GM12878 (cell line): Measurements from ENCODE around the gene IRF4.

Experiments used
- ASH2L ChIP-seq: fragments of 300-600, 200-600 bp; sonication (generic); IDR thresholded peaks from 2 replicates; pipeline ENCODE4 v1.6.1; 2017; ENCODE audit warnings: low read depth, mild to moderate bottlenecking, borderline replicate concordance
- CEBPB ChIP-seq, 2 experiments: fragments of 150-350 bp in 1 of 2; IDR thresholded peaks; 2 replicates each; pipeline ENCODE4 v1.6.1; 2012 to 2014; ENCODE audit warnings: low read depth in 2 of 2, low read length in 2 of 2, borderline replicate concordance in 1 of 2, inconsistent platforms in 1 of 2
- CHD1 ChIP-seq: IDR thresholded peaks from 2 replicates; pipeline ENCODE4 v1.6.1; 2012; ENCODE audit warnings: low read depth, low read length, improper control_type of control experiment
- CHD4 ChIP-seq: fragments of 200-600 bp; sonication (generic); IDR thresholded peaks from 2 replicates; pipeline ENCODE4 v1.6.1; 2016; ENCODE audit warnings: mild to moderate bottlenecking
- CTCF ChIP-seq, 3 experiments: IDR thresholded peaks in 2 of 3; conservative IDR thresholded peaks in 1 of 3; 2 replicates each; pipeline ENCODE4 v1.5.1; 2011; ENCODE audit warnings: low read depth in 3 of 3, low read length in 3 of 3, mild to moderate bottlenecking in 3 of 3, control low read depth in 2 of 3, moderate library complexity in 2 of 3, inconsistent platforms in 1 of 3, mixed read lengths in 1 of 3; ENCODE audit not compliant: control insufficient read depth in 2 of 3, insufficient read depth in 1 of 3; ENCODE audit errors: extremely low read depth in 1 of 3
- HDGF ChIP-seq: fragments of 450-650 bp; IDR thresholded peaks from 2 replicates; pipeline ENCODE4 v1.6.1; 2016; ENCODE audit warnings: antibody characterized with exemption
- MAX ChIP-seq: IDR thresholded peaks from 2 replicates; pipeline ENCODE4 v1.6.1; 2012; ENCODE audit warnings: low read depth, low read length, improper control_type of control experiment
- MXI1 ChIP-seq: fragments of 150-350 bp; IDR thresholded peaks from 2 replicates; pipeline ENCODE4 v1.6.1; 2011; ENCODE audit warnings: low read depth, mild to moderate bottlenecking, inconsistent platforms, low read length, improper control_type of control experiment
- NRF1 ChIP-seq: conservative IDR thresholded peaks from 2 replicates; pipeline ENCODE4 v1.6.1; 2011; ENCODE audit warnings: mild to moderate bottlenecking, low read depth, low read length, improper control_type of control experiment
- PAX8 ChIP-seq: fragments of 450-650 bp; IDR thresholded peaks from 2 replicates; pipeline ENCODE4 v1.6.1; 2017; ENCODE audit warnings: mild to moderate bottlenecking, moderate library complexity
- PBX3 ChIP-seq: IDR thresholded peaks from 2 replicates; pipeline ENCODE4 v1.6.1; 2011; ENCODE audit warnings: mild to moderate bottlenecking, low read depth, low read length, moderate library complexity; ENCODE audit not compliant: insufficient replicate concordance
- POLR2A ChIP-seq: IDR thresholded peaks from 2 replicates; pipeline ENCODE4 v1.6.1; 2011; ENCODE audit warnings: low read depth, mild to moderate bottlenecking, low read length
- TF ChIP-seq, protein P1 (sequence below): fragments of 450-650 bp; IDR thresholded peaks from 2 replicates; pipeline ENCODE4 v1.6.1; 2016; ENCODE audit warnings: mild to moderate bottlenecking, moderate library complexity, borderline replicate concordance
- TF ChIP-seq, protein P2 (sequence below): fragments of 450-650 bp; IDR thresholded peaks from 2 replicates; pipeline ENCODE4 v1.6.1; 2014; ENCODE audit warnings: mild to moderate bottlenecking

- no peak for TF ChIP-seq CTCF (IDR thresholded peaks at IDR 0.05 in 2 of 3, conservative IDR thresholded peaks at IDR 0.05 in 1 of 3; ENCODE audit: control insufficient read depth in 2 of 3, extremely low read depth in 1 of 3, insufficient read depth in 1 of 3, low read depth in 3 of 3, low read length in 3 of 3)
- no peak for TF ChIP-seq POLR2A
- TF ChIP-seq PAX8 = no peak
- TF ChIP-seq MAX = no peak
- TF ChIP-seq, protein P1, sequence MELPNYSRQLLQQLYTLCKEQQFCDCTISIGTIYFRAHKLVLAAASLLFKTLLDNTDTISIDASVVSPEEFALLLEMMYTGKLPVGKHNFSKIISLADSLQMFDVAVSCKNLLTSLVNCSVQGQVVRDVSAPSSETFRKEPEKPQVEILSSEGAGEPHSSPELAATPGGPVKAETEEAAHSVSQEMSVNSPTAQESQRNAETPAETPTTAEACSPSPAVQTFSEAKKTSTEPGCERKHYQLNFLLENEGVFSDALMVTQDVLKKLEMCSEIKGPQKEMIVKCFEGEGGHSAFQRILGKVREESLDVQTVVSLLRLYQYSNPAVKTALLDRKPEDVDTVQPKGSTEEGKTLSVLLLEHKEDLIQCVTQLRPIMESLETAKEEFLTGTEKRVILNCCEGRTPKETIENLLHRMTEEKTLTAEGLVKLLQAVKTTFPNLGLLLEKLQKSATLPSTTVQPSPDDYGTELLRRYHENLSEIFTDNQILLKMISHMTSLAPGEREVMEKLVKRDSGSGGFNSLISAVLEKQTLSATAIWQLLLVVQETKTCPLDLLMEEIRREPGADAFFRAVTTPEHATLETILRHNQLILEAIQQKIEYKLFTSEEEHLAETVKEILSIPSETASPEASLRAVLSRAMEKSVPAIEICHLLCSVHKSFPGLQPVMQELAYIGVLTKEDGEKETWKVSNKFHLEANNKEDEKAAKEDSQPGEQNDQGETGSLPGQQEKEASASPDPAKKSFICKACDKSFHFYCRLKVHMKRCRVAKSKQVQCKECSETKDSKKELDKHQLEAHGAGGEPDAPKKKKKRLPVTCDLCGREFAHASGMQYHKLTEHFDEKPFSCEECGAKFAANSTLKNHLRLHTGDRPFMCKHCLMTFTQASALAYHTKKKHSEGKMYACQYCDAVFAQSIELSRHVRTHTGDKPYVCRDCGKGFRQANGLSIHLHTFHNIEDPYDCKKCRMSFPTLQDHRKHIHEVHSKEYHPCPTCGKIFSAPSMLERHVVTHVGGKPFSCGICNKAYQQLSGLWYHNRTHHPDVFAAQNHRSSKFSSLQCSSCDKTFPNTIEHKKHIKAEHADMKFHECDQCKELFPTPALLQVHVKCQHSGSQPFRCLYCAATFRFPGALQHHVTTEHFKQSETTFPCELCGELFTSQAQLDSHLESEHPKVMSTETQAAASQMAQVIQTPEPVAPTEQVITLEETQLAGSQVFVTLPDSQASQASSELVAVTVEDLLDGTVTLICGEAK = no peak
- no peak for TF ChIP-seq PBX3
- no peak for TF ChIP-seq ASH2L
- TF ChIP-seq CHD4 = no peak
- TF ChIP-seq CHD1 = no peak
- no peak for TF ChIP-seq MXI1
- no peak for TF ChIP-seq CEBPB (IDR thresholded peaks at IDR 0.05; ENCODE audit: borderline replicate concordance in 1 of 2, low read depth in 2 of 2, low read length in 2 of 2)
- TF ChIP-seq NRF1 = no peak
- TF ChIP-seq, protein P2, sequence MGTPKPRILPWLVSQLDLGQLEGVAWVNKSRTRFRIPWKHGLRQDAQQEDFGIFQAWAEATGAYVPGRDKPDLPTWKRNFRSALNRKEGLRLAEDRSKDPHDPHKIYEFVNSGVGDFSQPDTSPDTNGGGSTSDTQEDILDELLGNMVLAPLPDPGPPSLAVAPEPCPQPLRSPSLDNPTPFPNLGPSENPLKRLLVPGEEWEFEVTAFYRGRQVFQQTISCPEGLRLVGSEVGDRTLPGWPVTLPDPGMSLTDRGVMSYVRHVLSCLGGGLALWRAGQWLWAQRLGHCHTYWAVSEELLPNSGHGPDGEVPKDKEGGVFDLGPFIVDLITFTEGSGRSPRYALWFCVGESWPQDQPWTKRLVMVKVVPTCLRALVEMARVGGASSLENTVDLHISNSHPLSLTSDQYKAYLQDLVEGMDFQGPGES = no peak
- TF ChIP-seq HDGF = no peak
Observed at GRCh38 chr6:449486-450419, 58.2 kb downstream of the IRF4 start.
